ENCODE results near the gene RRP1.

The RRP1 gene

DNA sequence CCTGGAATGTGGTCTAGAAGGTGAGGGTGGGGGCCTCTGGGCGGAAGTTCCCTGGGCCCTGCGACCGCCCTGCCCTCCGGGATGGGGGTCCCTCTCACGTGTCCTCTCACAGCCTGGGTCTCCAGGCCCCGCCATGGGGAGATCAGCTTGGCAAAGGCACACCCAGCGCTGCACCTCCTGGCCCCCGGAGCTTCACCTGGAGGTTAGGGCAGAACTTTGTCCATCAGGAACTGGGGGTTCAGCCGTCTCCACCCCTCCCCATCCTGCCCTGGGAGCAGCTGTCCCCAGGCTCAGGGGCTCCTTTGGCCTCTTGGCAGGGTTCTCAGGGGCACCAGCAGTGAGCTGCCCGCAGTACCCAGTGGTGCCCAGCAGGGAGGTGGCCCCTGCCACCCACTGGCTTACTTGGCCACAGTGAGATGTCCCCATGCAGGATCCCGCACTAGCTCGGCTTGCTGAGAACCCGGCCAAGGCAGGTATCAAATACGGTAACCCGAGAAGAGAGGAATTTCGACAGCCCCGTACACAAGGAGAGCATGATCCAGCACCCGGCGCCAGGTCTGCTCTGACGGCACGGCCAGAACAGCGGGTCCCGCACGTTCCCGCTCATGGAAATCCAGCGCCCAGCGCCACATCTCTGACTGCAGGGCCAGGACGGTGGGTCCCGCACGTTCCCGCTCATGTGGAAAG lies 36.7 kb downstream of the RRP1 start:
- Histone ChIP-seq H3K4me3 (ENCODE audit: low read length in 2 of 2) (no peak overlapping the region), H3K9ac (ENCODE audit: low read depth in 1 of 2, low read length in 2 of 2) (no peak overlapping the region), H3K27ac (ENCODE audit: low read depth in 2 of 2, low read length in 2 of 2) (no peak overlapping the region), H3K36me3 (ENCODE audit: control insufficient read depth in 2 of 2, insufficient read depth in 2 of 2, low read length in 2 of 2) (no peaks in the 10 kb centered on the region), H3K4me1 (ENCODE audit: control insufficient read depth in 2 of 2, insufficient read depth in 2 of 2, low read length in 2 of 2) (no peaks in the 10 kb centered on the region), H3K9me3 (ENCODE audit: control insufficient read depth in 2 of 2, low read length in 2 of 2) (no peaks in the 10 kb centered on the region), H3K27me3 (ENCODE audit: control insufficient read depth in 2 of 2, insufficient read depth in 2 of 2, low read length in 2 of 2) (peaks cover 9 to 10% of the 10 kb centered on the region in 2 donors)

DNA sequence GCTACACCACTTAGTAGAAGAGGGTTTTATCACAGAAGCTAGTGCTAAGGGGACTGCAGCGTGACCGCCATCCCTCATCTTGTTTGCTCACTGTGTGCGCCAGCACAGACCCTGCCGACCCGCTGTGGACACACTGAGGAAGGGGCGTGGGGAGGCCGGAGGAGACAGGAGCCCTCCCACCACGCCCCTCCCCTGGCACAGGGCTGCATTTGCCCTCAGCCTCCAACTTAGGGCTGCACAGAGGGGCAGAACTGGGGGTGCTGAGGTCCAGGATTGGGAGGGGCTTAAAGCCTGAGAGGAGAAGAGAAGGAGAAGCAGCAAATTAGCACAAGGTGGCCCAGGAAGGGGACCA lies 37.2 kb downstream of the RRP1 start:
- H3K9ac ChIP-seq (ENCODE audit: low read depth in 1 of 2, low read length in 2 of 2) = no peak overlapping the region
- H3K9me3 ChIP-seq (ENCODE audit: control insufficient read depth in 2 of 2, low read length in 2 of 2) = no peaks in the 10 kb centered on the region
- peaks cover 10 to 15% of the 10 kb centered on the region in 2 donors for H3K27me3 ChIP-seq (ENCODE audit: control insufficient read depth in 2 of 2, insufficient read depth in 2 of 2, low read length in 2 of 2)
- H3K4me1 ChIP-seq (ENCODE audit: control insufficient read depth in 2 of 2, insufficient read depth in 2 of 2, low read length in 2 of 2) = no peaks in the 10 kb centered on the region
- H3K36me3 ChIP-seq (ENCODE audit: control insufficient read depth in 2 of 2, insufficient read depth in 2 of 2, low read length in 2 of 2) = no peaks in the 10 kb centered on the region
- no peak overlapping the region for H3K4me3 ChIP-seq (ENCODE audit: low read length in 2 of 2)
- no peak overlapping the region for H3K27ac ChIP-seq (ENCODE audit: low read depth in 2 of 2, low read length in 2 of 2)

DNA sequence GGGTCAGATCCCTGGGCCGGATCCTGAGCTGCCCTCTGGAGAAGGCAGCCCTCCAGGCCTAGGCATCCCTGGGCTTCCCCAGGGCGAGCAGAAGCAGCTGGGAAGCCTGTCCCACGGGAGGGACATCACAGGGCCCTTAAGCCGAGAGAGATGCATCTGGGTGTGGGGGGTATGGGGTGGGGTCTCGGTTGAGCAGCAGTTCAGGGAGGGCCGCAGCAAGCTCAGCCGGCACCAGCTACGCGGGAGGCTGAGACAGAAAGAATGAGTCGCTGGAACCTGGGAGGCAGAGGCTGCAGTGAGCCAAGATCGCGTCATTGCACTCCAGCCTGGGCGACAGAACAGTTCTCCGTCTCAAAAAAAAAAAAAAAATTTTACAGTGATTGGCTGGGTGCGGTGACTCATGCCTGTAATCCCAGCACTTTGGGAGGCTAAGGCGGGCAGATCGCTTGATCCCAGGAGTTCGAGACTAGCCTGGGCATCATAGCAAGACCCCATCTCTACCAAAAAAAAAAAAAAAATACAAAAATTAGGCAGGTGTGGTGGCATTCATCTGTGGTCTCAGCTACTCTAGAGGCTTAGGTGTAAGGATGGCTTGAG lies 37.7 kb downstream of the RRP1 start:
- H3K9ac ChIP-seq (ENCODE audit: low read depth in 1 of 2, low read length in 2 of 2) = no peak overlapping the region
- no peaks in the 10 kb centered on the region for H3K9me3 ChIP-seq (ENCODE audit: control insufficient read depth in 2 of 2, low read length in 2 of 2)
- peaks cover 10 to 15% of the 10 kb centered on the region in 2 donors for H3K27me3 ChIP-seq (ENCODE audit: control insufficient read depth in 2 of 2, insufficient read depth in 2 of 2, low read length in 2 of 2)
- H3K4me1 ChIP-seq (ENCODE audit: control insufficient read depth in 2 of 2, insufficient read depth in 2 of 2, low read length in 2 of 2) = no peaks in the 10 kb centered on the region
- no peak overlapping the region for H3K4me3 ChIP-seq (ENCODE audit: low read length in 2 of 2)
- H3K36me3 ChIP-seq (ENCODE audit: control insufficient read depth in 2 of 2, insufficient read depth in 2 of 2, low read length in 2 of 2) = no peaks in the 10 kb centered on the region
- no peak overlapping the region for H3K27ac ChIP-seq (ENCODE audit: low read depth in 2 of 2, low read length in 2 of 2)

DNA sequence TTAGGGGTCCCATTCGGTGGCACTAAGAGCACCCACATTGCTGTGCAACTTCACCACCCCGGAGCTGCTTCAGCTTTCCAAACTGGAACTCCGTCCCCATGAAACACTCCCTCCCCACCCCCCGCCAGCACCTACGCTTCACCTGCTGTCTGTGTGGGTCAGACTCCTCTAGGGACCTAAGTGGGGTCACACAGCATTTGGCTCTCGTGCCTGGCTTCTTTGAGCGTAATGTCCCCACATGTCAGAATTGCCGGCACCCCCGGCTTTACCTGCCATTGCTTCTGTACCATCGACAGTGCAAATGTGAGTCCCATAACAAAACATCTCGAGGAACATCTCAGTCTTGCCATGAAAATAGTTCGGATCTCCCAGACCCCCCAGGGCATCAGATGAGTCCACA lies 39.8 kb downstream of the RRP1 start:
- H3K27me3 ChIP-seq (ENCODE audit: control insufficient read depth in 2 of 2, insufficient read depth in 2 of 2, low read length in 2 of 2) = peaks cover 10 to 15% of the 10 kb centered on the region in 2 donors
- no peaks in the 10 kb centered on the region for H3K4me1 ChIP-seq (ENCODE audit: control insufficient read depth in 2 of 2, insufficient read depth in 2 of 2, low read length in 2 of 2)

DNA sequence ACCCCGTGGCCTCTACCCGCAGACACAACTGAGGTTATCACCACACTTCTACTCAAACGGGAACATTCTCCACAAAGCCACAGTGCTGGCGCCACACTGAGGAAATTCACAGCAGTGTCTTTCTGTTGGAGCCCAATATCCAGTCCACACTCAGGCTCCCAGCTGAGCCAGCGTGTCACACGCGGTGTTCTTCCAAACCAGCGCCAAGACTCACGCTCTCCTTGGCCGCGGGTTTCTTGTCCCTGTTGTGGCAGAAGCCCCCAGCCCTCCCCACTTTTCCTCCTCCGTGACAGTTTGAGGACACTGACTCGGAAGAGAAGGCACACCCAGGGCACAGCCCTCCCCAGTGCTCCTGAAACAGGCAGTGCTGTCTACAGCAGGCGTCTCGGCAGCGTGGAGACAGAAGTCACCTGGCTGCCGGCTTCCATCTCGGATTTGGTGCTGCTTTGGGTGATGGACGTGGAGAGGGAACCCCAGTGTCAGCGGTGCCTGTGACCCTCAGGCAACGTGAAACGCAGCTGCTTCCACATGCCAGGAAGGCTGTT lies 40.3 kb downstream of the RRP1 start:
- H3K27ac ChIP-seq (ENCODE audit: low read depth in 2 of 2, low read length in 2 of 2) = no peak overlapping the region
- H3K27me3 ChIP-seq (ENCODE audit: control insufficient read depth in 2 of 2, insufficient read depth in 2 of 2, low read length in 2 of 2) = peaks cover 10 to 15% of the 10 kb centered on the region in 2 donors
- H3K4me1 ChIP-seq (ENCODE audit: control insufficient read depth in 2 of 2, insufficient read depth in 2 of 2, low read length in 2 of 2) = no peaks in the 10 kb centered on the region
- no peak overlapping the region for H3K4me3 ChIP-seq (ENCODE audit: low read length in 2 of 2)
- H3K36me3 ChIP-seq (ENCODE audit: control insufficient read depth in 2 of 2, insufficient read depth in 2 of 2, low read length in 2 of 2) = no peaks in the 10 kb centered on the region
- no peaks in the 10 kb centered on the region for H3K9me3 ChIP-seq (ENCODE audit: control insufficient read depth in 2 of 2, low read length in 2 of 2)
- H3K9ac ChIP-seq (ENCODE audit: low read depth in 1 of 2, low read length in 2 of 2) = no peak overlapping the region

More for the DNA sequence above, 39.8 kb downstream of the RRP1 start:
- no peaks in the 10 kb centered on the region for H3K36me3 ChIP-seq (ENCODE audit: control insufficient read depth in 2 of 2, insufficient read depth in 2 of 2, low read length in 2 of 2)
- H3K9ac ChIP-seq (ENCODE audit: low read depth in 1 of 2, low read length in 2 of 2) = no peak overlapping the region
- no peaks in the 10 kb centered on the region for H3K9me3 ChIP-seq (ENCODE audit: control insufficient read depth in 2 of 2, low read length in 2 of 2)
- H3K27ac ChIP-seq (ENCODE audit: low read depth in 2 of 2, low read length in 2 of 2) = no peak overlapping the region
- no peak overlapping the region for H3K4me3 ChIP-seq (ENCODE audit: low read length in 2 of 2)

DNA sequence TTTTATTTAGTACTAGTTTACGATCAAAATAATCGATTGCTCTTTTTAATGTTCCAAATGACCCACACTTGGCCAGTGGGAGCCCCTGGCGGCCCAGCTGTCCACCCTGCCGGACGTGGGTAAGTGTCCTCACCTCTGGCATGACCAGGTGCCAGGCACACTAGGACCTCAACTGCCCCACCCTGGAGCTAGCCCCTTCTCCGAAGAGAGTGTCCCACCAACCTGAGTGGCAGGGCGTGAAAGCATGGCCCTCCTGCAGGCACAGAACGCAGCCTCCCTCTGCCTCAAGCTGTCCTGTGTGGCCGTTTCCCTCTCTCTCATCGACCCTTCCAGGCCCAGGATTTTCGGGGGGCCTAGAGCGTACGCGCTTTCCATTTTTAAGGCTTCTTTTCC lies 42.8 kb downstream of the RRP1 start:
- H3K4me3 ChIP-seq (ENCODE audit: low read length in 2 of 2) = no peak overlapping the region

DNA sequence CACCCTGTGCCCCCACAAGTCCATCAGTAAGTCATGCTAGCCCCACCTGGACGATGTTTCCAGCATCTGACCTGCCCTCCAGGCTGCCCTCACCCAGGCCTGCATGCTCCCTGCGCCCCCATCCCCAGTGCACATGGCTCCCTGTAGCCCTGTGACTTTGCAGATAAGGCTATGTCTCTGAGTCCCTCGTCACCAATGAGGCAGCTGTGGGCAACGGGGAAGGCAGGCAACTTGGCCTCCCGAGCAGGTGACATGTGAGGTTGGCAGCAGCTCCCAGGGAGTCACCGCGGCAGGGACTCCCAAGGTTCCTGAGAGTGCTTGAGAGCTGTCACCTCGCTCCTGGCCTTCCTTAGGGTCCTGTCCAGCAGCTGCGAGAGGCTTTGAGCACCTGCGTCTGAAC lies 43.3 kb downstream of the RRP1 start:
- Histone ChIP-seq H3K27me3 (ENCODE audit: control insufficient read depth in 2 of 2, insufficient read depth in 2 of 2, low read length in 2 of 2) (peaks cover 0 to 14% of the 10 kb centered on the region in 2 donors), H3K9me3 (ENCODE audit: control insufficient read depth in 2 of 2, low read length in 2 of 2) (no peaks in the 10 kb centered on the region), H3K4me1 (ENCODE audit: control insufficient read depth in 2 of 2, insufficient read depth in 2 of 2, low read length in 2 of 2) (no peaks in the 10 kb centered on the region), H3K4me3 (ENCODE audit: low read length in 2 of 2) (no peak overlapping the region), H3K9ac (ENCODE audit: low read depth in 1 of 2, low read length in 2 of 2) (no peak overlapping the region), H3K27ac (ENCODE audit: low read depth in 2 of 2, low read length in 2 of 2) (no peak overlapping the region), H3K36me3 (ENCODE audit: control insufficient read depth in 2 of 2, insufficient read depth in 2 of 2, low read length in 2 of 2) (no peaks in the 10 kb centered on the region)

More for the DNA sequence above, 42.8 kb downstream of the RRP1 start:
- H3K27me3 ChIP-seq (ENCODE audit: control insufficient read depth in 2 of 2, insufficient read depth in 2 of 2, low read length in 2 of 2) = peaks cover 0 to 12% of the 10 kb centered on the region in 2 donors
- H3K9me3 ChIP-seq (ENCODE audit: control insufficient read depth in 2 of 2, low read length in 2 of 2) = no peaks in the 10 kb centered on the region
- H3K4me1 ChIP-seq (ENCODE audit: control insufficient read depth in 2 of 2, insufficient read depth in 2 of 2, low read length in 2 of 2) = no peaks in the 10 kb centered on the region
- H3K9ac ChIP-seq (ENCODE audit: low read depth in 1 of 2, low read length in 2 of 2) = no peak overlapping the region
- no peak overlapping the region for H3K27ac ChIP-seq (ENCODE audit: low read depth in 2 of 2, low read length in 2 of 2)
- H3K36me3 ChIP-seq (ENCODE audit: control insufficient read depth in 2 of 2, insufficient read depth in 2 of 2, low read length in 2 of 2) = no peaks in the 10 kb centered on the region

DNA sequence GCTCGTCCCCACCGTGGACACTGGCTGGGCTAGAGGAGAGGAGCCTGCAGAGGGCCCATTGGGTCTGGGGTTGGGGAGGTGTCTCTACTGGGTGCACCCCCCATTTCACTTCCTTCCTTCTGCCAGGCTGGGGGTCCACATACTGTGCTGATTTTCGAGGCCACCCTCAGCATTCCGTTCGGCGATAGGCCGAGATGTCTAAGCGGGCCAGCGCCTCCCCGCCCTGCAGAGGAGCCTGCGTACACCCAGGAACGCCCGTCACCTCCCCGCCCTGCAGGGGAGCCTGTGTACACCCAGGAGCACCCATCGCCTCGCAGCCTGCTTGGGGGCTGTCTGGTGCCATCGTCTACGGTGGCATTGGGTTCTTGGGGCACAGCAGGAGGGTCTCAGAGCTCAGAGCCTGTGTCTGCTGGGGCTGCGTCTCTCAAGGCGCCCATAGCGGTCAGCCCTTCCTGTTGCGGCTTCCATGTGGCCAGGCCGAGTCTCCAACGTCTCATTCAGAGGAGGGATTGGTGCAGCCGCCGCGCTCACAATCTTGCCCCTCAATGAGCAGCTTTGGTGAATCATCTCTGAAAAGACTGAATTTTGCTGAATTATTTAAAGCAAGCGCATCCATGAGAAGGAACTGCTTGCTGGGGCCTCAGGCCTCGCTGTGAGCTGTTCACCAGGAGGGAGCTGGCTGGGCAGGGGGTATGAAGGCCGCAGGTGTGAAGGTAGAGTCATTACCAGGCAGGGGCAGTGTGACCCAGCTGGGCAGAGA lies 44.9 kb downstream of the RRP1 start:
- no peaks in the 10 kb centered on the region for H3K9me3 ChIP-seq (ENCODE audit: control insufficient read depth in 2 of 2, low read length in 2 of 2)

DNA sequence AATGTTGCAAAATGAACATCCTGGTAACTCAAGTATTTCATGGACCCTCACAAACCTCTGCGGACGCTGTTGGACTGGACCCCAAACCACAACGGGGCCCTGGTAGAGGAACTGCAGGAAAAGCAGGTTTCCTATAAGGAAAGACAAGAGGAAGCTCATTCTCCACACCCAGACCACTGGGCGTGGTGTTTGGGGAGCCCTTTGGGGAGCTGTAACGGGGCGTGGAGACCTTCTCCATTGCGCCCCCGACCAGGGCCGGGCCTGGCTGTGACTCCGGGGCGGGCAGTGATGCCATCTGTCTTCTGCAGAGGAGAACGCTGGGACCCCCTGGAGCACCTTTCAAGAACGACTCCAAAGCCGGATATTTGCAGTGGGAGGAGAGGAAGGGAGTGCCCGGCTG lies 45.7 kb downstream of the RRP1 start:
- Histone ChIP-seq H3K4me3 (ENCODE audit: low read length in 2 of 2) (no peak overlapping the region), H3K9ac (ENCODE audit: low read depth in 1 of 2, low read length in 2 of 2) (no peak overlapping the region), H3K36me3 (ENCODE audit: control insufficient read depth in 2 of 2, insufficient read depth in 2 of 2, low read length in 2 of 2) (no peaks in the 10 kb centered on the region), H3K4me1 (ENCODE audit: control insufficient read depth in 2 of 2, insufficient read depth in 2 of 2, low read length in 2 of 2) (no peaks in the 10 kb centered on the region), H3K27ac (ENCODE audit: low read depth in 2 of 2, low read length in 2 of 2) (no peak overlapping the region), H3K27me3 (ENCODE audit: control insufficient read depth in 2 of 2, insufficient read depth in 2 of 2, low read length in 2 of 2) (peaks cover 0 to 8% of the 10 kb centered on the region in 2 donors), H3K9me3 (ENCODE audit: control insufficient read depth in 2 of 2, low read length in 2 of 2) (no peaks in the 10 kb centered on the region)

More for the DNA sequence above, 44.9 kb downstream of the RRP1 start:
- Histone ChIP-seq H3K4me1 (ENCODE audit: control insufficient read depth in 2 of 2, insufficient read depth in 2 of 2, low read length in 2 of 2) (no peaks in the 10 kb centered on the region), H3K9ac (ENCODE audit: low read depth in 1 of 2, low read length in 2 of 2) (no peak overlapping the region), H3K27ac (ENCODE audit: low read depth in 2 of 2, low read length in 2 of 2) (no peak overlapping the region), H3K36me3 (ENCODE audit: control insufficient read depth in 2 of 2, insufficient read depth in 2 of 2, low read length in 2 of 2) (no peaks in the 10 kb centered on the region), H3K4me3 (ENCODE audit: low read length in 2 of 2) (no peak overlapping the region), H3K27me3 (ENCODE audit: control insufficient read depth in 2 of 2, insufficient read depth in 2 of 2, low read length in 2 of 2) (peaks cover 0 to 10% of the 10 kb centered on the region in 2 donors)

DNA sequence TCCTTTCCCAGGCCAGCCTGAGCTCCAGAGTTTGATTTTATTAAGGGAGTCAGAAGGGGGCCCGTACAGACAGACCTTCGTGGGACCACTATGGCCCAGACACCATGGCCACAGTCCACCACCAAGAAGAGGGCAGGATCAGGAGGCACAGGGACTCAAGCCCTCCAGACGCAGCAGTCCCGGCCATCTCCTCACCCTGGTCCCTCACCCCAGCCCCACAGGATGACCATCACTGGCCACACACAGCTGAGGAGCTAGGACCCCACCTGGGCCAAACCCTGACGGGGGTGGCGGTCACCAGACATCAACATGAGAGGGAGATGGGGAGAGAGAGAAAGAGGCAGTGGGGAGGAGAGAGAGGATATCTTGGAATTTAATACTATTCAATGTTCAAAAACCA lies 46.5 kb downstream of the RRP1 start:
- H3K27ac ChIP-seq (ENCODE audit: low read depth in 2 of 2, low read length in 2 of 2) = no peak overlapping the region
- peaks cover 0 to 8% of the 10 kb centered on the region in 2 donors for H3K27me3 ChIP-seq (ENCODE audit: control insufficient read depth in 2 of 2, insufficient read depth in 2 of 2, low read length in 2 of 2)
- H3K4me1 ChIP-seq (ENCODE audit: control insufficient read depth in 2 of 2, insufficient read depth in 2 of 2, low read length in 2 of 2) = no peaks in the 10 kb centered on the region
- no peaks in the 10 kb centered on the region for H3K9me3 ChIP-seq (ENCODE audit: control insufficient read depth in 2 of 2, low read length in 2 of 2)
- no peak overlapping the region for H3K4me3 ChIP-seq (ENCODE audit: low read length in 2 of 2)
- H3K36me3 ChIP-seq (ENCODE audit: control insufficient read depth in 2 of 2, insufficient read depth in 2 of 2, low read length in 2 of 2) = no peaks in the 10 kb centered on the region
- H3K9ac ChIP-seq (ENCODE audit: low read depth in 1 of 2, low read length in 2 of 2) = no peak overlapping the region
